SK-N-SH treated with all-trans-retinoic acid at 6 μM for 48 hours (cell line): Measurements from ENCODE around the gene TSEN2.

ENCODE experiments used
- ARNTL ChIP-seq: fragments of 450-650 bp; formaldehyde crosslinking; IDR thresholded peaks from 2 replicates; pipeline ENCODE4 v1.5.0; 2020; ENCODE audit warnings: low read depth, mild to moderate bottlenecking, moderate library complexity, borderline replicate concordance
- ESRRG ChIP-seq: fragments of 250-450 bp; sonication (Bioruptor Pico); IDR thresholded peaks from 2 replicates; pipeline ENCODE4 v1.6.1; 2021; ENCODE audit warnings: mild to moderate bottlenecking
- GLIS3 ChIP-seq: fragments of 250-450 bp; sonication (Bioruptor Pico); IDR thresholded peaks from 2 replicates; pipeline ENCODE4 v1.5.0; 2020; ENCODE audit warnings: mild to moderate bottlenecking, moderate library complexity
- OSR1 ChIP-seq: fragments of 250-450 bp; sonication (Bioruptor Pico); IDR thresholded peaks from 2 replicates; pipeline ENCODE4 v1.8.0; 2022; ENCODE audit warnings: moderate library complexity, mild to moderate bottlenecking, inconsistent platforms
- RARB ChIP-seq: fragments of 250-450 bp; sonication (Bioruptor Pico); IDR thresholded peaks from 2 replicates; pipeline ENCODE4 v1.8.0; 2021; ENCODE audit warnings: mild to moderate bottlenecking, moderate library complexity
- SNAI2 ChIP-seq: fragments of 250-450 bp; sonication (Bioruptor Pico); IDR thresholded peaks from 2 replicates; pipeline ENCODE4 v1.5.0; 2020; ENCODE audit warnings: mild to moderate bottlenecking, moderate library complexity
- ZFP3 ChIP-seq: fragments of 250-450 bp; sonication (Bioruptor Pico); IDR thresholded peaks from 2 replicates; pipeline ENCODE4 v1.5.0; 2020; ENCODE audit warnings: mild to moderate bottlenecking, moderate library complexity
- ZNF565 ChIP-seq: fragments of 450-650 bp; formaldehyde crosslinking; conservative IDR thresholded peaks from 2 replicates; pipeline ENCODE4 v1.5.0; 2020; ENCODE audit warnings: low read depth, mild to moderate bottlenecking, moderate library complexity
- TF ChIP-seq, protein P1 (sequence below): fragments of 250-450 bp; sonication (Bioruptor Pico); IDR thresholded peaks from 2 replicates; pipeline ENCODE4 v1.8.0; 2021; ENCODE audit warnings: low read depth, mild to moderate bottlenecking, moderate library complexity, borderline replicate concordance
- TF ChIP-seq, protein P2 (sequence below): fragments of 250-450 bp; sonication (Bioruptor Pico); IDR thresholded peaks from 2 replicates; pipeline ENCODE4 v1.8.0; 2020; ENCODE audit warnings: mild to moderate bottlenecking, moderate library complexity, borderline replicate concordance
- TF ChIP-seq, protein P3 (sequence below): fragments of 250-450 bp; sonication (Bioruptor Pico); IDR thresholded peaks from 2 replicates; pipeline ENCODE4 v1.5.0; 2020; ENCODE audit warnings: mild to moderate bottlenecking, moderate library complexity

DNA sequence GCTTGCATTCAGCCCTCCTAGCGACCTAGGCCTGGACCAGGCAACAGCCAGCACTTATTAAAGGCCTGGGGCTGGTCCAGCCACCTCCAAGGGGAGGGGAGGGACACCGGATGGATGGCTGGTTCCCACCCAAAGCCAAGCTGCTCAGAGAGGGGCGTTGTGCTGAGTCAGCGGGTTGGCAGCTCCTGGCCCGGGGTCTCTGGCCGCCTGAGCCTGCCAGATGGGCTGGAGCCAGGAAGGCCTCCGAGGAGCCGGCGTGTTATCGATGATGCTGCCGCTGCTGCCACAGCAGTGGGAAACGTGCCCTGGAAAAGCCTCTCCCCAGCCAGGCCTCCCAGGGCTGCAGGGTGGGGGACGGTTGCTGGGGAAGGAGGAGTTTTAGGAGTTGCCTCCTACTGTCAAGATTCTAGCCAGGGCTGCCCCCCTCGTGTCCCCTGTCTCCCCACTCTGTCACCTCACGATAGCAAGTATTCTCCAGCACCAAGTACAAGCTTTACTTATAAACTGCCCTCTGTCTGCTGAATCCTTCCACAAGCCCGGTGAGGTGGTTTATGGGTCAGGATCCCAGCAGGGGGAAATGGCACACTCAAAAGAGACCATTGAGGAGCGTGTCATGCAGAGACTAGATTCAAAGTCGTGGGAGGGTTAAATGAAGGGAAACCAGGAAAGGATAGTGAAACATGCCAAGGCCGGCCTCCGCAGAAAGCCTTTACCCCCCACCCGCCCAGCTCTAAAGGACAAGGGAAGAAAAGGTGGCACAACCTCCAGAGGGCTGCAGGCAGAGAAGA lies 43.2 kb upstream of the TSEN2 start:
- TF ChIP-seq ARNTL (CRISPR knock-in tag) (no peak), ZNF565 (CRISPR knock-in tag) (no peak), SNAI2 (CRISPR knock-in tag) (no peak), GLIS3 (CRISPR knock-in tag) (no peak), RARB (CRISPR knock-in tag) (no peak), ZFP3 (CRISPR knock-in tag) (no peak), OSR1 (CRISPR knock-in tag) (no peak), ESRRG (CRISPR knock-in tag) (no peak)
- TF ChIP-seq, protein P1, sequence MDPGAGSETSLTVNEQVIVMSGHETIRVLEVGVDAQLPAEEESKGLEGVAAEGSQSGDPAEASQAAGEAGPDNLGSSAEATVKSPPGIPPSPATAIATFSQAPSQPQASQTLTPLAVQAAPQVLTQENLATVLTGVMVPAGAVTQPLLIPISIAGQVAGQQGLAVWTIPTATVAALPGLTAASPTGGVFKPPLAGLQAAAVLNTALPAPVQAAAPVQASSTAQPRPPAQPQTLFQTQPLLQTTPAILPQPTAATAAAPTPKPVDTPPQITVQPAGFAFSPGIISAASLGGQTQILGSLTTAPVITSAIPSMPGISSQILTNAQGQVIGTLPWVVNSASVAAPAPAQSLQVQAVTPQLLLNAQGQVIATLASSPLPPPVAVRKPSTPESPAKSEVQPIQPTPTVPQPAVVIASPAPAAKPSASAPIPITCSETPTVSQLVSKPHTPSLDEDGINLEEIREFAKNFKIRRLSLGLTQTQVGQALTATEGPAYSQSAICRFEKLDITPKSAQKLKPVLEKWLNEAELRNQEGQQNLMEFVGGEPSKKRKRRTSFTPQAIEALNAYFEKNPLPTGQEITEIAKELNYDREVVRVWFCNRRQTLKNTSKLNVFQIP (CRISPR knock-in tag), result no peak
- TF ChIP-seq, protein P2, sequence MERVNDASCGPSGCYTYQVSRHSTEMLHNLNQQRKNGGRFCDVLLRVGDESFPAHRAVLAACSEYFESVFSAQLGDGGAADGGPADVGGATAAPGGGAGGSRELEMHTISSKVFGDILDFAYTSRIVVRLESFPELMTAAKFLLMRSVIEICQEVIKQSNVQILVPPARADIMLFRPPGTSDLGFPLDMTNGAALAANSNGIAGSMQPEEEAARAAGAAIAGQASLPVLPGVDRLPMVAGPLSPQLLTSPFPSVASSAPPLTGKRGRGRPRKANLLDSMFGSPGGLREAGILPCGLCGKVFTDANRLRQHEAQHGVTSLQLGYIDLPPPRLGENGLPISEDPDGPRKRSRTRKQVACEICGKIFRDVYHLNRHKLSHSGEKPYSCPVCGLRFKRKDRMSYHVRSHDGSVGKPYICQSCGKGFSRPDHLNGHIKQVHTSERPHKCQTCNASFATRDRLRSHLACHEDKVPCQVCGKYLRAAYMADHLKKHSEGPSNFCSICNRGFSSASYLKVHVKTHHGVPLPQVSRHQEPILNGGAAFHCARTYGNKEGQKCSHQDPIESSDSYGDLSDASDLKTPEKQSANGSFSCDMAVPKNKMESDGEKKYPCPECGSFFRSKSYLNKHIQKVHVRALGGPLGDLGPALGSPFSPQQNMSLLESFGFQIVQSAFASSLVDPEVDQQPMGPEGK (CRISPR knock-in tag), result no peak
- TF ChIP-seq, protein P3, sequence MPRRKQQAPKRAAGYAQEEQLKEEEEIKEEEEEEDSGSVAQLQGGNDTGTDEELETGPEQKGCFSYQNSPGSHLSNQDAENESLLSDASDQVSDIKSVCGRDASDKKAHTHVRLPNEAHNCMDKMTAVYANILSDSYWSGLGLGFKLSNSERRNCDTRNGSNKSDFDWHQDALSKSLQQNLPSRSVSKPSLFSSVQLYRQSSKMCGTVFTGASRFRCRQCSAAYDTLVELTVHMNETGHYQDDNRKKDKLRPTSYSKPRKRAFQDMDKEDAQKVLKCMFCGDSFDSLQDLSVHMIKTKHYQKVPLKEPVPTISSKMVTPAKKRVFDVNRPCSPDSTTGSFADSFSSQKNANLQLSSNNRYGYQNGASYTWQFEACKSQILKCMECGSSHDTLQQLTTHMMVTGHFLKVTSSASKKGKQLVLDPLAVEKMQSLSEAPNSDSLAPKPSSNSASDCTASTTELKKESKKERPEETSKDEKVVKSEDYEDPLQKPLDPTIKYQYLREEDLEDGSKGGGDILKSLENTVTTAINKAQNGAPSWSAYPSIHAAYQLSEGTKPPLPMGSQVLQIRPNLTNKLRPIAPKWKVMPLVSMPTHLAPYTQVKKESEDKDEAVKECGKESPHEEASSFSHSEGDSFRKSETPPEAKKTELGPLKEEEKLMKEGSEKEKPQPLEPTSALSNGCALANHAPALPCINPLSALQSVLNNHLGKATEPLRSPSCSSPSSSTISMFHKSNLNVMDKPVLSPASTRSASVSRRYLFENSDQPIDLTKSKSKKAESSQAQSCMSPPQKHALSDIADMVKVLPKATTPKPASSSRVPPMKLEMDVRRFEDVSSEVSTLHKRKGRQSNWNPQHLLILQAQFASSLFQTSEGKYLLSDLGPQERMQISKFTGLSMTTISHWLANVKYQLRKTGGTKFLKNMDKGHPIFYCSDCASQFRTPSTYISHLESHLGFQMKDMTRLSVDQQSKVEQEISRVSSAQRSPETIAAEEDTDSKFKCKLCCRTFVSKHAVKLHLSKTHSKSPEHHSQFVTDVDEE (CRISPR knock-in tag), result no peak
